Measurements from ENCODE around the gene IMMP2L. TPM values are rescaled to one million over a fixed set of nuclear protein-coding genes. Genes with fewer than 3 reads are reported as not detected.

Gene IMMP2L
- total RNA-seq, 1 experiment from 2014 or later = 8.8 TPM

GRCh38 chr7:111232249-111233084 lies 329.8 kb downstream of the IMMP2L start:
- TF ChIP-seq CTCF (IDR thresholded peaks at IDR 0.05) (no peak), POLR2AphosphoS5 (IDR thresholded peaks at IDR 0.05; ENCODE audit: low read depth, low read length) (no peak), TCF7L2 (IDR thresholded peaks at IDR 0.05; ENCODE audit: low read depth, low read length) (no peak), REST (IDR thresholded peaks at IDR 0.05; ENCODE audit: insufficient read depth in 1 of 2, low read depth in 2 of 2, low read length in 1 of 2) (no peak), SIN3A (IDR thresholded peaks at IDR 0.05; ENCODE audit: borderline replicate concordance, insufficient read depth, low read depth, low read length) (no peak)
- ATAC-seq (peak; percentile 58; the same call in 1 of the 2 replicates), DNase-seq (ENCODE audit: low read depth, low spot score) (peak; percentile 84)
- H3K27ac ChIP-seq (ENCODE audit: low read length) = no peak overlapping the region
- H3K4me1 ChIP-seq (ENCODE audit: control insufficient read depth, insufficient read depth, low read length) = no peaks in the 10 kb centered on the region
- no peaks in the 10 kb centered on the region for H3K9me3 ChIP-seq (ENCODE audit: control insufficient read depth, insufficient read depth, low read depth, low read length)
- POLR2A ChIA-PET = no interaction called here
- intact Hi-C loops (cut with micrococcal nuclease; ENCODE audit: unreplicated experiment) = no loop called here
- no peaks in the 10 kb centered on the region for H3K36me3 ChIP-seq (ENCODE audit: control insufficient read depth, insufficient read depth, low read length)
- H3K27me3 ChIP-seq (ENCODE audit: control insufficient read depth, insufficient read depth, low read length) = no peaks in the 10 kb centered on the region
- CTCF ChIA-PET = no interaction called here
- no peak overlapping the region for H3K4me3 ChIP-seq (ENCODE audit: low read depth in 2 of 2, low read length in 2 of 2)
- no TSS peak for BruUV-seq (replicated peaks)
- in situ Hi-C loops (cut with HindIII; ENCODE audit: low pct_unique_long_range_greater_than_20kb, low sequenced_read_pairs) = no loop called here

GRCh38 chr7:111229916-111230315 lies 332.4 kb downstream of the IMMP2L start:
- no peak for DNase-seq (ENCODE audit: low read depth, low spot score)

More at GRCh38 chr7:111229916-111230315, 332.4 kb downstream of the IMMP2L start:
- Histone ChIP-seq H3K27me3 (ENCODE audit: control insufficient read depth, insufficient read depth, low read length) (no peaks in the 10 kb centered on the region), H3K27ac (ENCODE audit: low read length) (no peak overlapping the region), H3K4me1 (ENCODE audit: control insufficient read depth, insufficient read depth, low read length) (no peaks in the 10 kb centered on the region), H3K9me3 (ENCODE audit: control insufficient read depth, insufficient read depth, low read depth, low read length) (no peaks in the 10 kb centered on the region), H3K36me3 (ENCODE audit: control insufficient read depth, insufficient read depth, low read length) (no peaks in the 10 kb centered on the region), H3K4me3 (ENCODE audit: low read depth in 2 of 2, low read length in 2 of 2) (no peak overlapping the region)
- no TSS peak for BruUV-seq (replicated peaks)
- TF ChIP-seq SIN3A (IDR thresholded peaks at IDR 0.05; ENCODE audit: borderline replicate concordance, insufficient read depth, low read depth, low read length) (no peak), REST (IDR thresholded peaks at IDR 0.05; ENCODE audit: insufficient read depth in 1 of 2, low read depth in 2 of 2, low read length in 1 of 2) (no peak), POLR2AphosphoS5 (IDR thresholded peaks at IDR 0.05; ENCODE audit: low read depth, low read length) (no peak), CTCF (IDR thresholded peaks at IDR 0.05) (no peak), TCF7L2 (IDR thresholded peaks at IDR 0.05; ENCODE audit: low read depth, low read length) (no peak)
- intact Hi-C loops (cut with micrococcal nuclease; ENCODE audit: unreplicated experiment) (no loop called here), in situ Hi-C loops (cut with HindIII; ENCODE audit: low pct_unique_long_range_greater_than_20kb, low sequenced_read_pairs) (no loop called here)
- no peak for ATAC-seq
- ChIA-PET CTCF (no interaction called here), POLR2A (interaction anchor here (0.6 kb wide), 1 partner anchor 374 kb away, joined by 3 read pairs; no protein-coding TSS in a partner anchor)
